ENCODE data around the gene CSRP2.
A peak's percentile ranks its signal among the peaks of the same experiment; 100 is the strongest.

CSRP2 gene

GRCh38 chr12:76863837-76864236, 15.0 kb downstream of the CSRP2 start:
- no peak for TF ChIP-seq CTCF (IDR thresholded peaks at IDR 0.05; ENCODE audit: low read depth, low read length, missing control alignments)
- peak; percentile 27 for DNase-seq (ENCODE audit: extremely low read depth, low read depth)
- H3K4me3 ChIP-seq (replicated peaks; ENCODE audit: low read depth, low read length) = no peak overlapping the region

GRCh38 chr12:76863005-76863670, 15.7 kb downstream of the CSRP2 start:
- H3K4me3 ChIP-seq (replicated peaks; ENCODE audit: low read depth, low read length) = no peak overlapping the region
- no peak for TF ChIP-seq CTCF (IDR thresholded peaks at IDR 0.05; ENCODE audit: low read depth, low read length, missing control alignments)
- DNase-seq (ENCODE audit: extremely low read depth, low read depth) = peak; percentile 88

GRCh38 chr12:76860256-76860655, 18.6 kb downstream of the CSRP2 start:
- DNase-seq (ENCODE audit: extremely low read depth, low read depth) = no peak
- H3K4me3 ChIP-seq (replicated peaks; ENCODE audit: low read depth, low read length) = no peak overlapping the region
- no peak for TF ChIP-seq CTCF (IDR thresholded peaks at IDR 0.05; ENCODE audit: low read depth, low read length, missing control alignments)

GRCh38 chr12:76859611-76860010, 19.2 kb downstream of the CSRP2 start:
- H3K4me3 ChIP-seq (replicated peaks; ENCODE audit: low read depth, low read length) = no peak overlapping the region
- no peak for DNase-seq (ENCODE audit: extremely low read depth, low read depth)

GRCh38 chr12:76856018-76856644, 22.7 kb downstream of the CSRP2 start:
- DNase-seq (ENCODE audit: extremely low read depth, low read depth) = no peak

More at GRCh38 chr12:76859611-76860010, 19.2 kb downstream of the CSRP2 start:
- TF ChIP-seq CTCF (IDR thresholded peaks at IDR 0.05; ENCODE audit: low read depth, low read length, missing control alignments) = no peak

GRCh38 chr12:76855271-76855670, 23.5 kb downstream of the CSRP2 start:
- no peak overlapping the region for H3K4me3 ChIP-seq (replicated peaks; ENCODE audit: low read depth, low read length)
- no peak for TF ChIP-seq CTCF (IDR thresholded peaks at IDR 0.05; ENCODE audit: low read depth, low read length, missing control alignments)
- peak; percentile 42 for DNase-seq (ENCODE audit: extremely low read depth, low read depth)

More at GRCh38 chr12:76856018-76856644, 22.7 kb downstream of the CSRP2 start:
- H3K4me3 ChIP-seq (replicated peaks; ENCODE audit: low read depth, low read length) = no peak overlapping the region
- TF ChIP-seq CTCF (IDR thresholded peaks at IDR 0.05; ENCODE audit: low read depth, low read length, missing control alignments) = no peak
